Neural progenitor cell (in vitro differentiated cells): ENCODE data around the gene UBA6. TPM values are rescaled to one million over a fixed set of nuclear protein-coding genes. Genes with fewer than 3 reads are reported as not detected.

Experiments used
- DNase-seq: peaks from one replicate; pipeline ENCODE4 v3.0.0-alpha.2; 2016; ENCODE audit warnings: low spot score
- H2AFZ ChIP-seq: fragments of 200-600 bp; sonication (generic); replicated peaks from 2 replicates; pipeline ENCODE4 v1.6.1; 2016; ENCODE audit warnings: antibody characterized with exemption
- H3F3A ChIP-seq: fragments of 200-600 bp; sonication (generic); 2 replicates; pipeline ENCODE4 v1.6.1; 2016; ENCODE audit warnings: antibody characterized with exemption, low read depth
- H3K27ac ChIP-seq: fragments of 200-600 bp; sonication (generic); 2 replicates; pipeline ENCODE4 v1.5.1; 2016; ENCODE audit warnings: mild to moderate bottlenecking
- H3K27me3 ChIP-seq: fragments of 200-600 bp; sonication (generic); 2 replicates; pipeline ENCODE4 v1.6.1; 2016; ENCODE audit warnings: mild to moderate bottlenecking, moderate library complexity
- H3K36me3 ChIP-seq: fragments of 200-600 bp; sonication (generic); 2 replicates; pipeline ENCODE4 v1.5.1; 2016
- H3K4me1 ChIP-seq: fragments of 200-600 bp; sonication (generic); 2 replicates; pipeline ENCODE4 v1.6.1; 2016; ENCODE audit warnings: mixed run types
- H3K4me2 ChIP-seq: fragments of 200-600 bp; sonication (generic); 2 replicates; pipeline ENCODE4 v1.6.1; 2016
- H3K4me3 ChIP-seq: fragments of 200-600 bp; sonication (generic); 2 replicates; pipeline ENCODE4 v1.5.1; 2016
- H3K79me2 ChIP-seq: fragments of 200-600 bp; sonication (generic); 2 replicates; pipeline ENCODE4 v1.6.1; 2016; ENCODE audit warnings: low read depth
- H3K9ac ChIP-seq: fragments of 200-600 bp; sonication (generic); 2 replicates; pipeline ENCODE4 v1.6.1; 2016
- H3K9me3 ChIP-seq: fragments of 200-600 bp; sonication (generic); 2 replicates; pipeline ENCODE4 v1.5.1; 2016; ENCODE audit warnings: low read depth
- H4K20me1 ChIP-seq: fragments of 200-600 bp; sonication (generic); 2 replicates; pipeline ENCODE4 v1.6.1; 2016; ENCODE audit warnings: low read depth
- H3K27ac Mint-ChIP-seq: 3 replicates; pipeline ENCODE4 v1.8.0; 2021; ENCODE audit warnings: mixed read lengths
- H3K27me3 Mint-ChIP-seq: 2 replicates; pipeline ENCODE4 v1.8.0; 2022; ENCODE audit warnings: low read depth, mild to moderate bottlenecking, inconsistent platforms, moderate library complexity, mixed read lengths; ENCODE audit not compliant: insufficient read depth
- H3K36me3 Mint-ChIP-seq: 3 replicates; pipeline ENCODE4 v1.8.0; 2021; ENCODE audit warnings: mixed read lengths
- H3K4me1 Mint-ChIP-seq: 3 replicates; pipeline ENCODE4 v1.8.0; 2021; ENCODE audit warnings: mixed read lengths
- H3K4me3 Mint-ChIP-seq: 3 replicates; pipeline ENCODE4 v1.8.0; 2021; ENCODE audit warnings: mild to moderate bottlenecking, moderate library complexity, mixed read lengths
- H3K9me3 Mint-ChIP-seq: 3 replicates; pipeline ENCODE4 v1.8.0; 2020; ENCODE audit warnings: mixed read lengths
- CTCF ChIP-seq: fragments of 200-600 bp; sonication (generic); IDR thresholded peaks from 2 replicates; pipeline ENCODE4 v1.5.1; 2017; ENCODE audit warnings: antibody characterized with exemption, mild to moderate bottlenecking
- EZH2 ChIP-seq: fragments of 200-600 bp; sonication (generic); IDR thresholded peaks from 2 replicates; pipeline ENCODE4 v1.6.1; 2017; ENCODE audit warnings: antibody characterized with exemption, mild to moderate bottlenecking, moderate library complexity
- EZH2phosphoT487 ChIP-seq: fragments of 200-600 bp; sonication (generic); IDR thresholded peaks from 2 replicates; pipeline ENCODE4 v1.6.1; 2017; ENCODE audit warnings: antibody characterized with exemption
- total RNA-seq: library from RNA; depleted of rRNA; stranded (reverse); fragments of >200 nt; gene quantifications from 2 replicates; pipeline ENCODE4 v1.2.3, GENCODE V29; 2015; ENCODE audit warnings: low replicate concordance

UBA6 gene
- total RNA-seq, 1 donor from 2014 or later, result 162 TPM

- Mint-ChIP-seq H3K4me1 (no peaks in the 10 kb centered on the region), H3K36me3 (peaks cover 34% of the 10 kb centered on the region), H3K4me3 (no peak overlapping the region), H3K27ac (no peak overlapping the region), H3K9me3 (no peaks in the 10 kb centered on the region), H3K27me3 (no peaks in the 10 kb centered on the region)
- Histone ChIP-seq H3F3A (no peaks in the 10 kb centered on the region), H3K9ac (no peak overlapping the region), H3K27me3 (no peaks in the 10 kb centered on the region), H3K4me2 (no peak overlapping the region), H3K79me2 (peaks cover 7% of the 10 kb centered on the region), H3K9me3 (no peaks in the 10 kb centered on the region), H3K4me3 (no peak overlapping the region), H2AFZ (no peak overlapping the region), H3K27ac (no peak overlapping the region), H4K20me1 (no peaks in the 10 kb centered on the region), H3K36me3 (no peaks in the 10 kb centered on the region), H3K4me1 (no peaks in the 10 kb centered on the region)
- no peak for DNase-seq
- TF ChIP-seq EZH2phosphoT487, result no peak
- TF ChIP-seq EZH2, result no peak
- no peak for TF ChIP-seq CTCF
These were observed 22.3 kb downstream of the UBA6 start for GRCh38 chr4:67678612-67679011.

- Histone ChIP-seq H3K79me2 (no peaks in the 10 kb centered on the region), H3K4me2 (no peak overlapping the region), H3K4me3 (no peak overlapping the region), H3K9me3 (no peaks in the 10 kb centered on the region), H3K4me1 (no peaks in the 10 kb centered on the region), H3K36me3 (peaks cover 12% of the 10 kb centered on the region), H4K20me1 (no peaks in the 10 kb centered on the region), H3K9ac (no peak overlapping the region), H3K27ac (no peak overlapping the region), H3F3A (no peaks in the 10 kb centered on the region), H3K27me3 (no peaks in the 10 kb centered on the region), H2AFZ (no peak overlapping the region)
- Mint-ChIP-seq H3K27me3 (no peaks in the 10 kb centered on the region), H3K36me3 (peaks cover 44% of the 10 kb centered on the region), H3K9me3 (no peaks in the 10 kb centered on the region), H3K4me1 (no peaks in the 10 kb centered on the region), H3K4me3 (no peak overlapping the region), H3K27ac (no peak overlapping the region)
- TF ChIP-seq CTCF (no peak), EZH2phosphoT487 (no peak), EZH2 (no peak)
- DNase-seq, result peak; percentile 2
These were observed 26.9 kb downstream of the UBA6 start for GRCh38 chr4:67674098-67674497.

- H3K4me2 ChIP-seq, result no peak overlapping the region
- no peaks in the 10 kb centered on the region for H3K27me3 Mint-ChIP-seq
These were observed 32.6 kb downstream of the UBA6 start for GRCh38 chr4:67668315-67668714.

More at GRCh38 chr4:67668315-67668714, 32.6 kb downstream of the UBA6 start:
- no peaks in the 10 kb centered on the region for H3F3A ChIP-seq
- no peaks in the 10 kb centered on the region for H3K4me1 ChIP-seq
- DNase-seq, result no peak
- H3K27me3 ChIP-seq, result no peaks in the 10 kb centered on the region
- H3K9me3 ChIP-seq, result no peaks in the 10 kb centered on the region
- peaks cover 53% of the 10 kb centered on the region for H3K36me3 ChIP-seq
- no peak overlapping the region for H3K27ac Mint-ChIP-seq
- H3K36me3 Mint-ChIP-seq, result peaks cover 25% of the 10 kb centered on the region
- no peaks in the 10 kb centered on the region for H4K20me1 ChIP-seq
- H3K4me1 Mint-ChIP-seq, result no peaks in the 10 kb centered on the region
- no peak overlapping the region for H3K9ac ChIP-seq
- no peak overlapping the region for H2AFZ ChIP-seq
- H3K9me3 Mint-ChIP-seq, result no peaks in the 10 kb centered on the region
- TF ChIP-seq EZH2phosphoT487 (no peak), EZH2 (no peak), CTCF (no peak)
- H3K4me3 ChIP-seq, result no peak overlapping the region
- no peak overlapping the region for H3K4me3 Mint-ChIP-seq
- H3K27ac ChIP-seq, result no peak overlapping the region
- no peaks in the 10 kb centered on the region for H3K79me2 ChIP-seq
